MV-4-11 (cell line): ENCODE results near the gene EBF3.
"Not testable (repeated sequence)": the region's sequence is repeated elsewhere in the genome, so short reads cannot be mapped to it uniquely, and the experiment has no call there.

ENCODE experiments used
- DNase-seq: peaks from one replicate; lab custom pipeline; 2025; lab: John Stamatoyannopoulos, UW

Gene EBF3

GRCh38 chr10:129927351-129928120 lies 36.5 kb downstream of the EBF3 start:
- DNase-seq = no peak

- no peak for DNase-seq
Observed at GRCh38 chr10:129926066-129927055, 37.7 kb downstream of the EBF3 start.

DNA sequence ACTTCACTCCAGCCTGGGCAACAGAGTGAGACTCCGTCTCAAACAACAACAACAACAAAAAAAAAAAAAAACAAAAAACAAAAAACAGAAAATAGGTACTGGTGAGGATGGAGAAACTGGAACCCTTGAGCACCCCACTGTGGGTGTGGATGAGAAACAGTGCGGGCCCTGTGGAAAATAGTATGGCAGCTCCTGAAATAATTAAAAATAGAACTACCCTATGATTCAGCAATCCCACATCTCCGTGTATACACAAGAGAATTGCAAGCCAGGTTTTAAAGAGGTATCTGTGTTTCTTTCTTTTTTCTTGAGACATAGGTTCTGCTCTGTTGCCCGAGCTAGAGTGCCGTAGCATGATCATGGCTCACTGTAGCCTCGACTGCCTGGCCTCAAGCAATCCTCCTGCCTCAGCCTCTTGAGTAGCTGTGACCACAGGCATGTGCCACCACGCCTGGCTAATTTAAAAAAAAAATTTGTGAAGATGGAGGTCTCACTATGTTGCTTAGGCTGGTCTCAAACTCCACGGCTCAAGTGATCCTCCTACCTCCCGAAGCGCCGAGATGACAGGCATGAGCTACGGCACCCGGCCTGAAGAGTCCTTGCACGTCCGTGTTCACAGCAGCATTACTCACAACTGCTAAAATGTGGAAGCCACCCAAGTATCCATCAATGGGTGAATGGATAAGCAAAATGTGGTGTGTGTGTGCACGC lies 39.5 kb downstream of the EBF3 start:
- DNase-seq = no peak

- no peak for DNase-seq
Observed at GRCh38 chr10:129922598-129923123, 41.4 kb downstream of the EBF3 start.

DNA sequence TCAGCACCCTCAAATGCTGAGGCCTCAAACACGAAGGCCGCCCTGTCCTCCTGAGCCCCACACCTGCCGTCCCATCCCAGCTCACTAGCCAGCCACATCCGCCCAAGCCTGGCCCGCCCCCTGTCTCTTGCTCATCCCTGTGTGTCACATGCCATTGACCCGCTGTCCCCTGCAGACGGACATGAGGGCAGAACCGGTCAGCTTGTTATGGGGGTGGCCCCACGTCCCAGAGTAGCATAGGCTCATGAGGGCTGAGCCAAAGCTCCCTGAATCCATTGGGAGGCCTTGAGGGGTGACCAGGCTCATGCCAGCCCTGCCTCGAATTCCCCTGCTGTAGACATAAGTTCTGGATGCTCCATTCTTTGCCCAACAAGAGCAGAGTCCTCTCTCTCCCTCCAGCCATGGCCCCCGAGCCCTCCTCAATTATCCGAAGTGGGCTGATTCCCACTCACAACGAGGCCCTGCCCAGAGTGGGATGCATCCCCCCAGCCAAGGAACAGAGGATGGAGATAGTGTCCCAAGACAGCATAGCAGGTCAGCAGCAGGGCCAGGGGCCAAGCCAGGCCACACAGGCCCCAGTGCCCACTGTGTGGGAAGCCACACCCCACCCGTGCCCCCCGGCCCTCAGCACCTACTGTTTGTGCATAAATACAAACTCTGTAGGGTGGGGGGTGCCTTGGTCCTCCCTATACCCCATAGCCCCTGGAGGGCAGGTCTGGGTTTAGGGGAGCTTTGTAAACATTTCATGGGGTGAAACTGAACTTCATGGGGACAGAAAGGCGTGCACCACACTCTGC lies 42.1 kb downstream of the EBF3 start:
- DNase-seq = no peak

- no peak for DNase-seq
Observed at GRCh38 chr10:129921065-129921670, 42.9 kb downstream of the EBF3 start.

GRCh38 chr10:129920187-129920586 lies 43.9 kb downstream of the EBF3 start:
- DNase-seq = not testable (repeated sequence)

DNA sequence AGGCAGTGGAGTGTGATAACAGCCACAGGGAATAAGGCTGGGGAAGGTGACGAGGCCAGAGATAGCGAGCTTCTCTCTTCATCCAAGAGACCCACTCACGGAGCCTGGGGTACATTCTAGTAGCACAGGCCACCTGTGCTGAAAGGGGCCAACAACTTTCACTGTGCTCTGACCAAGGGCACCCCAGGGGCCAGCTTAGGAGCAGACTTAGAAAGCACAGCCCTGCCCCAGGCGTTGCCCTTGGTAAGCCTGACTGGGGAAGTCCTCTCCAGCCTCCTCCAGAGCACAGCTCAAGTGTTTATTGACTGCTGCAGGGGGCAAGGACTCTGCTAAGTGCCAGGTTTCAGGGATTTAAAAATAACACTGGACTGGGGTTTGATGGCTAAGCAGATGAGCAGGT lies 44.7 kb downstream of the EBF3 start:
- DNase-seq = no peak

DNA sequence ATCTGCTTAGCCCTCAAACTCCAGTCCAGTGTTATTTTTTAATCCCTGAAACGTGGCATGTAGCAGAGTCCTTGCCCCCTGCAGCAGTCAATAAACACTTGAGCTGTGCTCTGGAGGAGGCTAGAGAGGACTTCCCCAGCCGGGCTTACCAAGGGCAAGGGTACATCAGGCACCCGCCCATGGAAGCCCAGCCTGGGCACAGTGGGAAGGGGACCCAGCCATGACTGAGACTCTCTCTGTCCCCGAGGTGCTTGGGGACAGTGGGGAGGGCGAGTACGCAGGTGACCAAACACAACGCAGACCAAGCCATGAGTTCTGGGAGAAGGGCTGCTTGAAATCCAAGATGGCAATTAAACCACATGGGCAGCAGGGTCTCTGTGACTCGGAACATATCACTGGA lies 45.2 kb downstream of the EBF3 start:
- no peak for DNase-seq

DNA sequence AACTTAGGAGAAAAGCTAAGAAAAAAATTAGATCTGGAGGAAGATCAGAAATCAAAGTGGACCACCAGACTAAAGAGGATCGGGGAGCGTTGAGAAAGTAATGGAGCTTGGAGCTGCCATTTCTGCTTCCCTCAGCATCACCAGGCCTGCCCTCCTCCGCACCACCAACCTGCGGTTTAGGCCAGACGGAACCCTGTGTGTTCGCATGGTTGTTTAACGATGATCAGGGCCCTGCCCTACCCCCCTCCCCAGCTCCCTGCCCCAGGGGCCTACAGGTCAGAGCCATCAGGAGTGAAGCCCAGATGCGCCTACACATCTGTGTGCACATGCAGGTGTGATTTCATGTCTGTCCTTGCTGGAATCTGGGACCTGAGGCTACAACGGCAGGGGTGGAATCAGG lies 45.7 kb downstream of the EBF3 start:
- no peak for DNase-seq

DNA sequence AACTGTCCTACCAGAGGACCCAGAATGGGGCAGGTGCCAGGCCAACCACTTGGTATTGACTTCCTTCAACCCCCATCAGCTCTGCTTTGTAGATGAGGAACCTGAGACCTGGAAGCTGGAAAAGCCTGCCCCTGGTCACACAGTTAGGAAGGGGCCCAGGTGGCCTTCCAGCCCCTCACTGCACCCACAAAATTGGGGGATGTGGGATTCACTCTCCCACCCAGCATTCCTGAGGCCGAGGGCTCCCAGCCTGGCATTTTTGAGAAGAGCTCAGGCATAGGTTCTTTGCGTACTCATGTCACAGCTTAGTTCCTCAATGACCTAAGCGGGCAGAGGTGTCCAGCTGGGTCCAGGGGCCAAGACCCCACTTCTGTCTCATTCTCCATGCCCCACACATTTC lies 46.1 kb downstream of the EBF3 start:
- no peak for DNase-seq

DNA sequence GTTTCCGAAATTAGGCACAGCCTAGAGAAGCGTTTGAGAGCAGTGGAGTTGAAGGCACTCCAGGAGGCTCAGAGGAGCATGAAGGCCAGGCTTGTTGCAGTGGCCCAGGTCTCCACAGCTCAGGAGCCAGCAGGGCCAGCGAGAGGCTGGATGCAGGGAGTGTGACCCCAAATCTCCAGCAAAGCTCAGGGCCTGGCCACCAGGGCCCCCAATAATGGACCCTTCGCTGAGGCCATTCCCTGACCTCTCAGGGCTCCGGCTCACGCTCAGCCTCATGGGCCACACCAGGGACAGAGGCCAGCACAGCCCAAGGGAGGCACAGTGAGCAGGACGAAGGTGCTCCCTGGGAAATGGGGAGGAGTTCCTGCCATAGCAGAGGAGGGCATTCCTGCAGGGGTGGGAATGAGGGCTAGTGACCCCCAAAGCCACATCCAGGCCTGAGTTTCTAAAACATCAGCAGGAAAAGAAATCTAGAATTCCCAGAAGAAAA lies 47.5 kb downstream of the EBF3 start:
- DNase-seq = no peak

DNA sequence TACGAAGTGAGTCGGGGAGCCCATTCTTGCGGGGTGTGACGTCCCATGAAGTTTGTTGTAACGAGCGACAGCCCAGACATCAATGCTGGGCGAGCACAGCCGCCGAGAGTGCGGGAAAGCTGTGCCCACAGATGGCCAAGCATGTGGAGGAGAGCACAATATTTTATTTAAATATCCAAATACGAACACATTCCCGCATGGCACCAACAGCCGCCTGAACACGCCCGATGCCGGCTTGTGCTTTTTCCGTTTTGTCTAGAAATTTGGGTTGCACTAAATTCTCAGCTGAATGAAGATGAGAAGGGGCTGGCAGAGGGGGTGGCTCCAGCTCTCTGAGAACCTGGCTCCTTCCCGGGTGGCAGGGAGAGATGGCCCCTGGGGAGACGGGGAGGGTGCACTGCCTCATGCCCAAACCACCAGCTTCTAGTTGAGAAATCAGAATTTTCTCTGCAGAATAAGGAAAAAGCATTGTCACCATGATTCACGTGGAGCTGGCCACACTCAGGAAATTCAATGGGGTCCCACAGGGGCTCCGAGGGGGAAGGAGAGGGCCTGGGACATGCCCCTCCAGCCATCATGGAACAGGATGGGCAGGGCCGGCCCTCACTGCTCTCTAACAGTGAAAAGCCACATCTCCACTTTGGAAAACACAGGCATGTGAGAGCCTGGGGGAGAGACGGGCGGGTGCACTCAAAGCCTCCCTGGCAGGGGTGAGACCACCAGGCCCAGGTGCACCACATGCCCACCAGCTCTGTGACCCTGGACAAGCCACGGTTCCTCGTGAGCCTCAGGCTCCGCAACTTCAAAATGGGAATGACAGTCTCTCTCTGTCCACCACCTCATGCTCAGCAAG lies 48.3 kb downstream of the EBF3 start:
- DNase-seq = no peak

- DNase-seq = no peak
Observed at GRCh38 chr10:129914960-129915359, 49.1 kb downstream of the EBF3 start.

DNA sequence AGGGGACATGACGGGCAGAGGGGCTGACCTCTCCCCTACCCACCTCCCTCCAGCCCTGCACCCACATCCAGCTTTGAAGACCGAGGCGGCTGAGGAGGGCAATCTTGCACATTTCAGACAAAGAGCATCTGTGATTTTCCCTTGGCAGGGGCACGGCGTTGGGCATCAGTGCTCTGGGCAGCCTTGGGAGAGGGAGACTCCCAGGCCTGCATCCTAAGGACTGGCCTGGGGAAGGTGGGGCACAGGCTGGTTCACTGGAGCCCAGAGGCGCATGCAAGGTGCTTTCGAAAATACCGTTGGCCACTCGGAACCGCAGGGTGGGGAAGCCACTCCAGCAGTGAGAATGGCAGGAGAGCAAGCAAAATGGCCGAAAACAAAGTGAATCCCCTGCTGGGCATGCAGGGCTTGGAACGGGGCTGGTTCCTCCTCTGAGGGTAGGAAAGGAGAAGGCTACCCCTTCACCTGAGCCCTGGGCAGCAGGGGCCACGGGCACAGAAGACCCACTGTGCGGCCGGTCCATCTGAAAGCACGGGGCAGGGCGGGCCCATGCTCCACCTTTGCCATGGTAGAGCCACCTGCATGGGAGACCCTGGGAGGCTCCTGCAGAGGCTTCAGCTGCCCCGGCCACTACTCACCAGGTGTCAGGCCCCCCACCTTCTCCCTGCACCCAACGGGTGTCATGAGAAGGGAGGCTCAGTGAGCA lies 49.8 kb downstream of the EBF3 start:
- no peak for DNase-seq

- DNase-seq = no peak
Observed at GRCh38 chr10:129912986-129913695, 50.9 kb downstream of the EBF3 start.

DNA sequence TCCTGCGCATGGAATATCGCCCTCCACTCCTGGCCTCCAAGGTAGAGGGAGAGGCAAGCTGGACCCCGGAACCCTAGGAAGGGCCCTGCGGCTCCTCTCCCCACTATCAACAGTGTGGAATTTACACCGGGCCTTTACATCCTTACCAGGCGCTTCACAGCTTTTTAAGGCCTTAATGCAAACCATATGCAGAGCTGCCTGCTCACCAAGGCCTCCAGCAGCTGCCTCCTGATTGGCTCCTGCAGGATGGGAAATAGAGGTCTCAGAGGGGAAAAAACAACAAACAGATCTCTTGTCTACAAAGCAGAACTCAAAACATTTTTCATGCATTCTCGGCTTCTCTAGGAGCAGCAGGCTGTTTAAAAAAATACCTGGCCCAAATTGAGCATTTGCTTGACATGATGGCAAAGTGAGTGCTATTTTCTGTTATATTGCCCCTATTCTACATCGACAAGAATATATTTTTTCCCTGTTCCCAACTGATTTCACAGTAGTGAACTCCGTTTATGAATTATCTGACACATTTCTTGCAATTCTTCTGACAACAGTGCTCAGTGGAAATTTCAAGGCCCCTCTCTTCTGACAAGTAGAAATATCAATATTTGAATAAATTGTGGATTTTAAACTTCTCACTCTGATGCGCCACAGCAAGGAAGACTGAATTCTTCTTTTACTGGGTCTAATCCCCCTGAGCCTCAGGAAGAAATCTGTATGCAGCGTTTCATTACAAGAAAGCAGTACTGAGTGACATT lies 51.7 kb downstream of the EBF3 start:
- no peak for DNase-seq
